ENCODE measurements around the gene RFPL3. TPM values are rescaled to one million over a fixed set of nuclear protein-coding genes. Genes with fewer than 3 reads are reported as not detected.

RFPL3 gene
- total RNA-seq, 1 donor from 2014 or later = not detected

DNA sequence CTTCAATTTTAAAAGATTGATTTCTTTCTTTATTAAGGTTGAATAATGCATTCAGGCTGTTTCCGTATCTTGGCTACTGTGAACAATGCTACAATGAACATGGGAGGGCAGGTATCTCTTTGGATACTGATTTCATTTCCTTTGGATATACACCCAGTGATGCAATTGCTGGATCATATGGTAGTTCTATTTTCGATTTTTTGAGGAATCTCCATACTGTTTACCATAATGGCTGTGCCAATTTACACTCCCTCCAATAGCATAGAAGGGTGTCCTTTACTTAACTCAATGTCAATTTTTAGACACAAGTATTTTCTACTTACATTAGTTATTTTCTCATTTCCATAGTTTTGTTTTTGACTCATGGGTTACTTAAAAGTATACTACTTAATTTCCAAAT, 46.4 kb downstream of the RFPL3 start:
- DNase-seq (ENCODE audit: low spot score in 2 of 2) (no peak), FAIRE-seq (no peak)

DNA sequence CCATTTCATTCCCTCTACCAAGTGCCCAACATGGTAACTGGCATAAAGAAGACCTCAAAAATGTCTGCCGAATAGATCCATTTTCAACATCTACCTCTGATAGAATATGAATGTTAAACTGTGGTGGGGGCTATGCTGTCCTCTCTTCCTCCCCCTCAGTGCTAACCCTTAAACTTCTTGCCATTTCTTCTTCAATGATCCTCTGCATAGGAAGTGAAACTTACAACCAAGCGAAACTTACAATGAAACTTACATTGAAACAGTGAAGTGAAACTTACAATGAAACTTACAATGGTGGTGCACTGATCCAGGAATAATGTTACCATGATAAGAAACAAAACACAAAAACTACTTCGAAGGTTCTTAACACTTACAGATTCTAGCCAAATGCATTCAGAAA, 49.6 kb downstream of the RFPL3 start:
- FAIRE-seq (no peak), DNase-seq (ENCODE audit: low spot score in 2 of 2) (no peak)

DNA sequence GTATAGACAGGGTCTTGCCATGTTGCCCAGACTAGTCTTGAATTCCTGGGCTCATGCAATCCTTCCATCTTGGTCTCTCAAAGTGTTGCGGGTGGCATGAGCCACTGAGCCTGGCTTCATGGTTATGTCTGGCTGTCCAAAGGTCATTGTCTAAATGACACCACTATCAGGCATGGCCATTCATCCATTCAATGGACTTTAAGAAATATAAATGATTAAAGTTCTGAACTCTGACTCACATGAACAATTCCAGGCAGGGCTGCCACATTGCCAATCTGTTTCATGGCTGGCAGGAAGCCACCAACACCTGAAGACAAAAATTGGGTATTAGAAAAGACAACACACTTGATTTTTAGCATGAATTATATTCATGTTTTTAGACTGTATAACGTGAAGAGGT, 50.3 kb downstream of the RFPL3 start:
- FAIRE-seq = no peak
- DNase-seq (ENCODE audit: low spot score in 2 of 2) = no peak

DNA sequence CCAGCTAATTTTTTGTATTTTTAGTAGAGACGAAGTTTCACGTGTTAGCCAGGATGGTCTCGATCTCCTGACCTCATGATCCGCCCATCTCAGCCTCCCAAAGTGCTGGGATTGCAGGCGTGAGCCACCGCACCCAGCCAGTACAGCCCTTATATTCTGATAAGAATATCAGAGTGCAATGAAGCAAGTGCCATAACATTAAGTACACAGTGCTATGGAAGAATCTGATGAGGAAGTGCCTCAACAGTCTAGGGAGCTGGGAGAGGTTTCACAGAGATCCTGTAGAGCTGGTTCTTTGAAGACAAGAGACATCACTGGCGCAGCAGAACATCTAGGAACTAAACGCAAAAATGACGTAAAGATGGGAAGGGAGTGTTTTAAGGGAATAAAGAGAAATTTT, 52.3 kb downstream of the RFPL3 start:
- FAIRE-seq = no peak
- DNase-seq (ENCODE audit: low spot score in 2 of 2) = no peak

DNA sequence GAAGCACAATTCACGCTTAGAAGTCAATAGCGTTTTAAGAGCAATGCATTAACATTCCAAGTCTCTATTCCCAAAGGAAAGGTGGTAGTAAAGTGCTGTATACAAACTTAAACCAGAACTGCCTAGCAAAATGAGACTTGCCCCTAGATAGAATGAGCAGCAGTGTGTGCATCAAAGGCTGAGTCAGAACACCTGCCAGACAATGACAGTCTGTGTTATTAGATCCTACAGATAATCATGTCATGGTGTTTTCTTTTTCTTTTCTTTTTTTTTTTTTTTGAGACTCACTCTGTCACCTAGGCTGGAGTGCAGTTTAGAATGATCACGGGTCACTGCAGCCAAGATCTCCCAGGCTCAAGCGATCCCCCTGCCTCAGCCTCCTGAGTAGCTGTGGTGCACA, 52.8 kb downstream of the RFPL3 start:
- DNase-seq (ENCODE audit: low spot score in 2 of 2) (no peak), FAIRE-seq (no peak)

Small RNAs within 50 kb of the gene (small RNA-seq; reads per million reads assigned to genes)
- gene AL021937.2 (not detected), gene IGLVIVOR22-2 (not detected), gene RF02171 (not detected), gene RF02172 (not detected)

Other genes starting within 250 kb of the RFPL3 start
- gene C22orf42, start 198.6 kb upstream of the RFPL3 start, total RNA-seq = 0.41 TPM
- gene RFPL2, start 152.8 kb upstream of the RFPL3 start, total RNA-seq = 1.2 TPM
- gene SLC5A4, start 102.5 kb upstream of the RFPL3 start, total RNA-seq = not detected
- gene RTCB, start 54.4 kb downstream of the RFPL3 start, total RNA-seq = 73.0 TPM
- not detected for gene BPIFC, start 106.6 kb downstream of the RFPL3 start, total RNA-seq
- 47.3 TPM for gene FBXO7, start 116.9 kb downstream of the RFPL3 start, total RNA-seq